Activated CD8-positive, alpha-beta memory T cell treated with anti-CD3 and anti-CD28 coated beads for 36 hours (primary cell): ENCODE data around the gene RNF103. TPM values are rescaled to one million over a fixed set of nuclear protein-coding genes. Genes with fewer than 3 reads are reported as not detected.

Experiments used
- CTCF ChIA-PET: fragments of 350-600 bp; sonication (Branson Sonifier 250); formaldehyde crosslinking; loops from one replicate; lab custom pipeline; 2021; ENCODE audit warnings: antibody characterized with exemption; lab: Charles Lee
- POLR2A ChIA-PET: fragments of 350-600 bp; sonication (Branson Sonifier 250); formaldehyde crosslinking; loops from one replicate; lab custom pipeline; 2021; ENCODE audit warnings: antibody characterized with exemption; lab: Charles Lee
- total RNA-seq, 2 experiments: library from RNA; stranded (reverse); gene quantifications; one replicate each; pipeline ENCODE4 v1.2.3, GENCODE V29; 2021

RNF103 gene
- total RNA-seq, 2 experiments from 2014 or later = 11.6 to 11.8 TPM

DNA sequence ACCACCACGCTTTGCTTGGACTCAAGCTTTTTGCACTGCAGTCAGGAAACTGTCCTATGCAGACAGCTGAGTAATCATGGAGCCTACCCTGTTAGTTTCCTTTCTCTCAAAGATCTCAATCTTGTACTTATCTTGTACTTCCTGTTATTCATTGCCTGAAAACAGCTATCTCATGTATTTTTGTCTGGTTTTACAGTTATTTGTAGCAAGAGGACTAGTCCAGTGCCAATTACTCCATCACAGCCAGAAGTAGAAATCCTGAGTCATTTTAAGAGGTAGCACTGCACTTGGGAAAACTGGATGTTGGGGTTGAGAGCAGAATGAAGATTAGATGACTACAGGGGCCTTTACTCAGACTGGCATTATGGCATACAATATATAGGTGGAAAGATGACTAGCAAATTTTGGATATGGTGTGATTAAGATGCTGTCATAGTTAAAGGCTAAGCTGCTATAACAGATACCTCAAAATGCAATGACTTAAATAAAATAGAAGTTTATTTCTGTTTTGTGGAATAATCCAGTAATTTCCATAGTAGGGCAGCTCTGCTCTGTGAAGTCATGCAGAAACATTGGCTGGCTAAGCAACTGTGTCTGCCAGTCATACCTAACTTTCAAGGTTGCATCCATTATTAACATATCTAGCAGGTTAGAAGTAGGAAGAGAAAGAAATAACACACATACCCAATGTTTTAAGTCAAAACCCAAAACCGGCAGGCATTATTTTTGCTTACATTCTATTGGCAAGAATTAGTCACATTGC, 39.3 kb downstream of the RNF103 start:
- CTCF ChIA-PET = no interaction called here

DNA sequence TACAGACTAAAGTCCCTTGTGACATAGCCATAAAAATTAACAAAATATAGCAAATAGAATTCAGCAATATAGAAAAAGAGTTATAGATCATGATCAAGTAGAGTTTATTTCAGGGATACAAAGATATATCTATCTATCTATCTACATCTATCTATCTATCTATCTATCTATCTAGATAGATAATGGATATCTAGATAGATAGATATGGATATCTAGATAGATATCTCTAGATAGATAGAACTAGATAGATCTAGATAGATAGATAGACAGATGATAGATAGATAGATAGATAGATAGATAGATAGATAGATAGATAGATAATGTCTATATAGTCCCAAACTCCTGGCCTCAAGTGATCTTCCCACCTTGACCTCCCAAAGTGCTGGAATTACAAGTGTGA, 43.1 kb downstream of the RNF103 start:
- ChIA-PET POLR2A (no interaction called here), CTCF (no interaction called here)

More for the DNA sequence above, 39.3 kb downstream of the RNF103 start:
- POLR2A ChIA-PET = interaction anchor here (0.6 to 1.0 kb wide), 3 partner anchors 38 to 1018 kb away, joined by 4 to 6 read pairs (median 6); partner anchors contain the start of gene KDM3A

DNA sequence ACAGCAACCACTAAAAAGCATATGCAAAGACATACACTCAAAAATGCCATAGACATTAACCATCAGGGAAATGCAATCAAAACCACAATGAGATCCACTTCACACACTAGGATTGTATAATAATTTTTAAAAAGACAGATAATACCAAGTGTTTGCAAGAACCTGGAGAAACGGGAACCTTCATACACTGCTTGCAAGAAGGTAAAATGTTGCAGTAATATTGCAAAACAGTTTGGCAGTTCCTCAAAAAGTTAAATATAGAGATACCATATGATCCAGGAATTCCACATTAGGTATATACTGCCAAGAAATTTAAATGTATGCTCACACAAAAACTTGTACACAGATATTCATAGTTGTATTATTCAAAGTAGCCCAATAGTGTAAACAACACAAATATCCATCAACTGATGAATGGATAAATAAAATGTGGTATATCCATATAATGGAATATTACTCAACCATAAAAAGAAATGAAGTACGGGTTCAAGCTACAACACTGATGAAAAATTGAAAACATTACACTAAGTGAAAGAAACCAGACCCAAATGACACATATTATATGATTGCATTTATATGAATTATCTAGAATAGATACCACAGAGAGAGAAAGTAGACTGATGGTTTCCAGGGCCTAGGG, 45.7 kb downstream of the RNF103 start:
- POLR2A ChIA-PET = no interaction called here

DNA sequence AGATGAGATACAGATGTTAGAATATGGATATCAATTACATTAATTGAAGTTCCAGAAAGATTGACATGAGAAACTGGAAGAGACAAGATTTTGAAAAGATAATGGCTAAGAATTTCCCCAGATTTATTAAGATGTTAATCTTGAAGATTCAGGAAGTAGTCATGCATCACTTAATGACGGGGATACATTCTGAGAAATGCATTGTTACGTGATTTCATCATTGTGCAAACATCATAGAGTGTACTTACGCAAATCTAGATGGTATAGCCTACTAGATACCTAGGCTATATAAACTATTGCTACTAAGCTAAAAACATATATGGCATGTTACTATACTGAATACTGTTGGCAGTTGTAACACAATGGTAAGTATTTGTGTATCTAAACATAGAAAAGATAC, 53.6 kb downstream of the RNF103 start:
- ChIA-PET CTCF (no interaction called here), POLR2A (no interaction called here)

More for the DNA sequence above, 45.7 kb downstream of the RNF103 start:
- CTCF ChIA-PET = no interaction called here

DNA sequence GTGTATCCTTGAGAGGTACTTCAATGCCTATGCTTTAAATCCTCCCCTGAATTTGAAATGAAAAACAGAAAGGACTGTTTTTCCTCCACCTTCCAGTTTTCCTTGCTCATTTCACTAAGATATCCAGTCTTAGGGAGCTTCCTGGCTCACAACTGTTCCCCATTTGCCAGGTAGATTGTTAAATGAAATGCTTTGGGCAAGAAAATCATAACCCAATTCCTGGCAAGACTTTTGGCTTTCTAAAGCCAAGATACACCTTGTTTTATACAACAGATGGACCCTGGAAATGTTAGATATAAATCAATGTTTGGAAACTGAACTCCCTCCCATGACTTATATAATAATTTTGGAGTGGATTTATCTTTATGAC, 56.9 kb downstream of the RNF103 start:
- CTCF ChIA-PET = no interaction called here
- POLR2A ChIA-PET = no interaction called here

DNA sequence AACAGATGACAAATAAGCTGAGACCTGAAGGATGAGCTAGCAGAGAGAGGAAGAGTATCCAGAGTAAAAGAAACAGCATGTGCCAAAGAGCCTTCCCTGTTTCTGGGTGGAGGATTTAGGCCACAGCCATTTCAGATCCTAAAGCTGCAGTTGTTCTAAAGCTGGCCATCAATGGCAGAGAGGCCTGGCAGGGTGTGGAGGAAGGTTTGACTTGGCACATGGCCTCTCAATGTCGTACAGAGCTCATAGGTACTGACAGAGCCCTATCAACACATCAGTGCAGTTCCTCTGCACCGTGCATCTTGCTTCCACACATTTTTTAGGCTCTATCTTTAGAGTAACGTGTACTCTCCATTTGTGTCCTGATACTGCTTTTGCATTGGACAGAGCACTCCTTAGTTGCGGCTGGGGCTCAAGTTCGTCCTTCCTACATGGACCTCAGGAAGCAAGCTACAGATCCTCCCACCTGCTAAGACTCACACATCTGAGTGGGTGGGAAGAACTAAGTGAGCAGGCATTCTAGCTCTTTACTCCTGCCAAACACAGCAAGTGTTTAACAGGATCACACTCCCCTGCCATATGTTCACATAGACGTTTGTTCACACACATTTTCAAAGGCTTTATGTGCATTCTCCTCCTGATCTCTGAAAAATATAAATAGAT, 57.4 kb downstream of the RNF103 start:
- ChIA-PET CTCF (no interaction called here), POLR2A (no interaction called here)

DNA sequence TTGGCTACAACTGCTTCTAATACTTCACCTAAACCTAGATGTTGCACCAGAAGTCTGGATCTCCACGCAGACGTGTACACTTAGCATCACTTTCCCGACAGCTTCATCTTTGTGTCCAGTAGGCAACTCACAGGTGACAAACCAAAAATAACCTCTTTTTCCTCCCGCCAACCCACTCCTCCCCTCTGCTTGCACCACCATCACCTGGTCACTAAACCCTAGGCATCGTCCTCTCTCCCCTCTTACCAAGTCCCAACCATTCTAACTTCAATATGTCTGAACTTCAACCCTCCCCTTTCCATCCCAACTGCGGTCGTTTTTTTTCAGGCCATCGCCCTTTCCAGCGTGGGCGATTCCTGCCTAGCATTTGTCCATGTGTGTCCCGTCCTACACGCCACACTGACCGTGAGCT, 60.0 kb downstream of the RNF103 start:
- ChIA-PET CTCF (no interaction called here), POLR2A (interaction anchor here (0.6 to 1.5 kb wide), 2 partner anchors 123 to 1163 kb away, joined by 5 to 7 read pairs; partner anchors contain the start of gene KDM3A)

DNA sequence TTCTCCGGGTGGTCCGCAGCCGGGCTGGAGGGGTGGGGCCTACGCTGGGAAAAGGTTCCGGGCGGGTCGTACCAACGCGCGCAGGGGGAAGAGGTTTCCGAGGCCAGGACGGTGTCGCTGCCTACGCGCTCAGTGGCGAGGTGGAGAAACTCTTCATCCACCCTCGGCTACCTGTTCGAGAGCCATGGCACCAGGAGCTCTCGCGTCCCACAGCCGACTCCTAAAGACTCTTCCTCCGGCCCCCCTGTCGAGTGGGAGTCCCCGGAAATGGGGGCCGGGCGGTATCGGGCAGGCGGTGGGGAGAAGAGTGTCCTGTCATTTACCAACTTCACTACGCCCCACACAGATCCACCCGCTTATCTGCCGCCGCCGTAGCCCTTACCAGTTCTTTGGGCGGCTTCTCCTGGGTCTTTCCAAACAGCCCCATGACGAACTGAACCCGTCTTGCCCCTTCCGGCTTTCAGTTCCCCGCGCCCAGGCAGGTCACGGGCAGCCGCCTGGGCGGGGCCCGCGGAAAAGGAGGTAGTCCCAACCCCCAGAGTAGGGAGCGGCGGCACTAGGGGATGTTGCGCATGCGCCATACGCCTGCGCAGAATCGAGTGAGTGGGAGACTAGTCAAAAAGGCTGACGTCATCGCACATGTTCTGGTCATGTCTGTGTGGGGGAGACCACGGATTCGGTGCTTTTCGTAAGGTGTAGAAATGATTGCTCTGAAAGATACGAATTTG, 60.6 kb downstream of the RNF103 start, which contains the start of gene CHMP3:
TSS of gene CHMP3 (minus strand) at position 522 of the 728 bp plus-strand sequence. CDS start at position 427, 95 bp downstream.
- ChIA-PET CTCF (no interaction called here), POLR2A (interaction anchor here (0.6 to 1.5 kb wide), 4 partner anchors 11 to 1162 kb away, joined by 3 to 7 read pairs (median 6); partner anchors contain the start of gene KDM3A)

DNA sequence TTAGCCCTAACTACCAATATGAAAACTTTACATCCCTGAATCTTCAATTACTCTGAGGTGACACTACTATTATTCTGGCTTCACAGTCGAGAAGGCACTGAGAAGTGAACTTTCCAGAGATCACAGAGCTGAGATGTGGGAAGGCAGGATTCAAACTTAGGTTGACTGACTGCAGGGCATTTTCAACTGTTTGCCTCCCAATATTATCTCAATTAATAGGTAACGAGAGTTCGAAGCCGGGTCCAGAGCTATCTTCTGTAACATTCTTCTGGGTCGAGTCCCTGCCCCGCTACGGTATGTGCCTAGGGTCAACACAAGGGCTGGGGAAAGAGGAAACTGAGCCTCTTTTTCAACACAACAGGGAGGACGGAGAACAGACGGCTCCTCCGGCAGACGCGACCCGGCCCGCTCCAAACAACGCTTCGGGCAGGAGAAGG, 61.2 kb downstream of the RNF103 start:
- ChIA-PET CTCF (no interaction called here), POLR2A (interaction anchor here (0.8 to 1.5 kb wide), 3 partner anchors 11 to 122 kb away, joined by 3 to 7 read pairs (median 6); partner anchors contain the start of gene KDM3A)

DNA sequence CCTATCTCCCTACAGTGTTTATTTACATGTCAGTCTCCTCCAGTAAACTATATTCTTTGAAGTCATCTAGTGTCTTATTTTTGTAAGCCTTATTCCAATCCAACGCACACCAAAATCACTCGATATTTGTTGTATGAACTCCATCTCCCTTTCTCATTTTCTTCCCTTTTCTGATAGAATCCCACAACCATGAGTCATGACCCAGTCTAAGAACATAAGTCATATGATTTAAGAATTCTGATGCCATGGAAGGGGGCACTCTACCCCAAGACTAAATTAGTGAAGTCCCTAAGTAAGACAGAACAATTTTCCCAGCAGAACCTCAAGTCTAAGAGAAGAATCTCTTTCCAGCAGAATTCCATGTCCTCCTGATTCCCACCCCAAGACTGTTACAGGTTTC, 65.8 kb downstream of the RNF103 start:
- POLR2A ChIA-PET = no interaction called here
- CTCF ChIA-PET = no interaction called here

DNA sequence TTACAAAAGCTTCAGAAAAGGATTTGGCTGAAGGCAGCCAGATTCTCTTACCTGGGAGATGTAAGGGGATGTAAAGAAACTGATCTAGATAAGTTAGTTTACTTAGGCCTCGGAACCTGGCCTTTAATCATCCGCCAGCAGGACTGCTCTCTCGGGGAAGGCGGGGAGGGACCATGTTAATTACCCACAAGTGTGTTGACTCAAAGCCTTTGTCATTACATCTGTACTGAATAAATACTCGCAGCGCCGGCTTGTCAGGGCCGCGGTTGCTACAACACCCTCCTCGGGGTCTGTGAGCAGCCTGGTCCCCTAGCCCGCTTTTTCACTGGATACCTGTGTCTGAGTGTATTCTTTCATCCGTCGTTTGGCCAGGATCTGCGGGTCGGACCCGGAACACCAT, 67.2 kb downstream of the RNF103 start:
- ChIA-PET CTCF (no interaction called here), POLR2A (no interaction called here)

Other genes starting within 250 kb of the RNF103 start
- 10 to 100 TPM; 50.0 to 54.0 TPM for gene KDM3A, start 182.5 kb downstream of the RNF103 start, total RNA-seq
- gene CHMP3, start 60.4 kb downstream of the RNF103 start, total RNA-seq = 10 to 100 TPM; 44.6 to 50.9 TPM
- 10 to 100 TPM; 55.3 to 55.8 TPM for gene RMND5A, start 96.4 kb upstream of the RNF103 start, total RNA-seq
- 100 to 1,000 TPM; 433 TPM for gene CD8A, start 167.0 kb upstream of the RNF103 start, total RNA-seq
- gene CD8B, start 238.0 kb upstream of the RNF103 start, total RNA-seq = 100 to 1,000 TPM; 250 to 251 TPM